Esophagus muscularis mucosa (tissue), 4 donors: Measurements from ENCODE around the gene ISOC2. TPM values are rescaled to one million over a fixed set of nuclear protein-coding genes. Genes with fewer than 3 reads are reported as not detected.

Experiments
- DNase-seq: peaks from one replicate; pipeline ENCODE4 v3.0.0-alpha.2; 2017; ENCODE audit errors: extremely low spot score
- H3K27ac ChIP-seq, 4 donors: fragments of 200-600 bp; sonication (generic); replicated peaks in 1 of 4; 1 replicate in 3 of 4; 2 replicates in 1 of 4; pipeline ENCODE4 v1.5.1; 2016 to 2019; ENCODE audit warnings: mild to moderate bottlenecking in 1 of 4
- H3K27me3 ChIP-seq, 4 donors: fragments of 200-600 bp; sonication (generic); one replicate each; pipeline versions ENCODE4 v1.5.1 to v1.6.0; 2016 to 2019
- H3K36me3 ChIP-seq, 4 donors: fragments of 200-600 bp; sonication (generic); one replicate each; pipeline ENCODE4 v1.5.1; 2016 to 2019
- H3K4me1 ChIP-seq, 4 donors: fragments of 200-600 bp; sonication (generic); one replicate each; pipeline ENCODE4 v1.5.1; 2016 to 2019
- H3K4me3 ChIP-seq, 4 donors: fragments of 200-600 bp; sonication (generic); 1 replicate in 2 of 4; 2 replicates in 2 of 4; pipeline ENCODE4 v1.5.1; 2016 to 2019; ENCODE audit warnings: mild to moderate bottlenecking in 4 of 4, moderate library complexity in 1 of 4
- H3K9me3 ChIP-seq, 4 donors: fragments of 200-600 bp; sonication (generic); 1 replicate in 3 of 4; 2 replicates in 1 of 4; pipeline ENCODE4 v1.5.1; 2016 to 2019
- EP300 ChIP-seq: sonication (generic); formaldehyde crosslinking; IDR thresholded peaks from one replicate; pipeline ENCODE4 v1.6.1; 2017; ENCODE audit warnings: antibody characterized with exemption
- POLR2A ChIP-seq: fragments of 450-650 bp; IDR thresholded peaks from one replicate; pipeline ENCODE4 v1.6.1; 2017; ENCODE audit warnings: antibody characterized with exemption, moderate library complexity, mild to moderate bottlenecking, low read depth
- POLR2AphosphoS5 ChIP-seq, 2 donors: sonication (generic); formaldehyde crosslinking; IDR thresholded peaks; one replicate each; pipeline ENCODE4 v1.6.1; 2017; ENCODE audit warnings: antibody characterized with exemption in 2 of 2
- WGBS: methylation state at CpG from one replicate; pipeline ENCODE4 v1.1.5; 2018; 5-methylcytosine and 5-hydroxymethylcytosine counted together
- intact Hi-C: fragments of 100-400 bp; cut with DNase I; formaldehyde crosslinking; loops from one replicate; pipeline ENCODE4 v1.15.1; 2023
- total RNA-seq, 4 donors: library from RNA; depleted of rRNA; stranded (reverse); fragments of >200 nt; gene quantifications; one replicate each; pipeline versions ENCODE4 v1.1.0 to v1.2.1, GENCODE V29; 2016
- TF ChIP-seq, protein P1 (sequence below), 3 experiments: fragments of 200-600 bp in 2 of 3; fragments of 450-650 bp in 1 of 3; sonication (generic) in 2 of 3; IDR thresholded peaks; one replicate each; pipeline ENCODE4 v1.5.1; 2017 to 2019; ENCODE audit warnings: antibody characterized with exemption in 3 of 3, mild to moderate bottlenecking in 2 of 3, moderate library complexity in 1 of 3

Gene ISOC2
- total RNA-seq, 4 donors from 2014 or later, result 66.8 to 104 (median 77.7) TPM

- Histone ChIP-seq H3K27me3 (no peaks in the 10 kb centered on the region), H3K4me1 (peaks cover 52 to 63% (median 55%) of the 10 kb centered on the region in 4 donors), H3K36me3 (peaks cover 18 to 33% (median 27%) of the 10 kb centered on the region in 4 donors), H3K9me3 (no peaks in the 10 kb centered on the region), H3K27ac (no peak overlapping the region), H3K4me3 (no peak overlapping the region)
- 95% methylated on average over 36 of the region's 47 CpGs for WGBS
- no peak for DNase-seq
- TF ChIP-seq POLR2A, result no peak
- no peak for TF ChIP-seq EP300
- TF ChIP-seq POLR2AphosphoS5 (IDR thresholded peaks at IDR 0.05), result no peak
- TF ChIP-seq, protein P1, sequence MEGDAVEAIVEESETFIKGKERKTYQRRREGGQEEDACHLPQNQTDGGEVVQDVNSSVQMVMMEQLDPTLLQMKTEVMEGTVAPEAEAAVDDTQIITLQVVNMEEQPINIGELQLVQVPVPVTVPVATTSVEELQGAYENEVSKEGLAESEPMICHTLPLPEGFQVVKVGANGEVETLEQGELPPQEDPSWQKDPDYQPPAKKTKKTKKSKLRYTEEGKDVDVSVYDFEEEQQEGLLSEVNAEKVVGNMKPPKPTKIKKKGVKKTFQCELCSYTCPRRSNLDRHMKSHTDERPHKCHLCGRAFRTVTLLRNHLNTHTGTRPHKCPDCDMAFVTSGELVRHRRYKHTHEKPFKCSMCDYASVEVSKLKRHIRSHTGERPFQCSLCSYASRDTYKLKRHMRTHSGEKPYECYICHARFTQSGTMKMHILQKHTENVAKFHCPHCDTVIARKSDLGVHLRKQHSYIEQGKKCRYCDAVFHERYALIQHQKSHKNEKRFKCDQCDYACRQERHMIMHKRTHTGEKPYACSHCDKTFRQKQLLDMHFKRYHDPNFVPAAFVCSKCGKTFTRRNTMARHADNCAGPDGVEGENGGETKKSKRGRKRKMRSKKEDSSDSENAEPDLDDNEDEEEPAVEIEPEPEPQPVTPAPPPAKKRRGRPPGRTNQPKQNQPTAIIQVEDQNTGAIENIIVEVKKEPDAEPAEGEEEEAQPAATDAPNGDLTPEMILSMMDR (IDR thresholded peaks at IDR 0.05), result no peak
- intact Hi-C loops, result no loop called here
Measured at GRCh38 chr19:55482967-55483705, 21.7 kb upstream of the ISOC2 start.

GRCh38 chr19:55482156-55482961, 20.9 kb upstream of the ISOC2 start:
- no peak for DNase-seq
- intact Hi-C loops, result no loop called here
- Histone ChIP-seq H3K9me3 (no peaks in the 10 kb centered on the region), H3K4me1 (peaks cover 52 to 63% (median 55%) of the 10 kb centered on the region in 4 donors), H3K27me3 (no peaks in the 10 kb centered on the region), H3K4me3 (no peak overlapping the region), H3K27ac (no peak overlapping the region), H3K36me3 (peaks cover 18 to 33% (median 27%) of the 10 kb centered on the region in 4 donors)
- no peak for TF ChIP-seq EP300
- TF ChIP-seq, protein P1 (IDR thresholded peaks at IDR 0.05), result no peak
- no peak for TF ChIP-seq POLR2AphosphoS5 (IDR thresholded peaks at IDR 0.05)
- no peak for TF ChIP-seq POLR2A
- 92% methylated on average over 33 of the region's 83 CpGs for WGBS

DNA sequence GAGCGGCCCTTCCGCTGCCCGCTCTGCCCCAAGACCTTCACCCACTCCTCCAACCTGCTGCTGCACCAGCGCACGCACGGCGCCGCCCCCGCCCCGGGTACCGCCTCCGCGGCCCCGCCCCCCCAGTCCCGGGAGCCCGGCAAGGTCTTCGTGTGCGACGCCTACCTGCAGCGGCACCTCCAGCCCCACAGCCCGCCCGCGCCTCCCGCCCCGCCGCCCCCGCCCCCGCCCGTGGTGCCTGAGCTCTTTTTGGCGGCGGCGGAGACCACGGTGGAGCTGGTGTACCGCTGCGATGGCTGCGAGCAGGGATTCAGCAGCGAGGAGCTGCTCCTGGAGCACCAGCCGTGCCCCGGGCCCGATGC, 20.3 kb upstream of the ISOC2 start:
- H3K9me3 ChIP-seq, result no peaks in the 10 kb centered on the region
- TF ChIP-seq, protein P1 (IDR thresholded peaks at IDR 0.05), result no peak
- TF ChIP-seq POLR2AphosphoS5 (IDR thresholded peaks at IDR 0.05) (no peak), EP300 (no peak), POLR2A (no peak)
- H3K4me3 ChIP-seq, result no peak overlapping the region
- H3K27me3 ChIP-seq, result no peaks in the 10 kb centered on the region
- 78% methylated on average over 8 of the region's 40 CpGs for WGBS
- intact Hi-C loops, result no loop called here
- no peak for DNase-seq
- H3K36me3 ChIP-seq, result peaks cover 18 to 33% (median 27%) of the 10 kb centered on the region in 4 donors
- no peak overlapping the region for H3K27ac ChIP-seq
- peaks cover 49 to 59% (median 52%) of the 10 kb centered on the region in 4 donors for H3K4me1 ChIP-seq

GRCh38 chr19:55481148-55481793, 19.8 kb upstream of the ISOC2 start:
- Histone ChIP-seq H3K27ac (no peak overlapping the region), H3K36me3 (peaks cover 18 to 33% (median 27%) of the 10 kb centered on the region in 4 donors), H3K27me3 (no peaks in the 10 kb centered on the region), H3K4me3 (no peak overlapping the region), H3K4me1 (peaks cover 44 to 54% (median 47%) of the 10 kb centered on the region in 4 donors), H3K9me3 (no peaks in the 10 kb centered on the region)
- TF ChIP-seq, protein P1 (IDR thresholded peaks at IDR 0.05), result no peak
- TF ChIP-seq EP300 (no peak), POLR2A (no peak), POLR2AphosphoS5 (IDR thresholded peaks at IDR 0.05) (no peak)
- WGBS, result 96% methylated on average over 41 of the region's 52 CpGs
- intact Hi-C loops, result no loop called here
- DNase-seq, result no peak
